ENCODE measurements around the gene TMEM214. TPM values are rescaled to one million over a fixed set of nuclear protein-coding genes. Genes with fewer than 3 reads are reported as not detected.

Gene TMEM214
- polyA plus RNA-seq, 1 donor from 2014 or later, result 10.3 TPM

- no peak overlapping the region for H2AFZ ChIP-seq (ENCODE audit: low read depth, low read length)
- no peaks in the 10 kb centered on the region for H4K20me1 ChIP-seq (ENCODE audit: insufficient read depth)
Observed at GRCh38 chr2:26985807-26986206, 47.0 kb upstream of the TMEM214 start.

GRCh38 chr2:26986576-26986975 is 46.2 kb upstream of the TMEM214 start:
- Histone ChIP-seq H3K9me3 (ENCODE audit: low read length) (no peaks in the 10 kb centered on the region), H3K27me3 (ENCODE audit: insufficient read depth, low read depth, low read length) (no peaks in the 10 kb centered on the region), H3K9ac (ENCODE audit: low read length) (no peak overlapping the region), H3F3A (ENCODE audit: insufficient read depth, low read length, poor library complexity, severe bottlenecking) (no peaks in the 10 kb centered on the region), H2AFZ (ENCODE audit: low read depth, low read length) (no peak overlapping the region), H3K4me2 (ENCODE audit: low read length) (no peak overlapping the region), H3K36me3 (ENCODE audit: insufficient read depth, low read length) (peaks cover 10% of the 10 kb centered on the region), H3K9me2 (ENCODE audit: insufficient read depth, low read length) (no peaks in the 10 kb centered on the region), H3K27ac (ENCODE audit: low read length) (no peak overlapping the region), H3K4me3 (ENCODE audit: low read length) (no peak overlapping the region), H3K79me2 (replicated peaks; ENCODE audit: insufficient read depth, low read length) (peaks cover 17% of the 10 kb centered on the region), H4K20me1 (ENCODE audit: insufficient read depth) (no peaks in the 10 kb centered on the region)
- TF ChIP-seq TAF1 (IDR thresholded peaks at IDR 0.05; ENCODE audit: low read depth) (no peak), SMC3 (conservative IDR thresholded peaks at IDR 0.05; ENCODE audit: poor library complexity) (no peak)

More at GRCh38 chr2:26985807-26986206, 47.0 kb upstream of the TMEM214 start:
- no peak overlapping the region for H3K4me2 ChIP-seq (ENCODE audit: low read length)
- H3K36me3 ChIP-seq (ENCODE audit: insufficient read depth, low read length), result peaks cover 7% of the 10 kb centered on the region
- H3K9ac ChIP-seq (ENCODE audit: low read length), result no peak overlapping the region
- no peaks in the 10 kb centered on the region for H3K9me3 ChIP-seq (ENCODE audit: low read length)
- no peak overlapping the region for H3K27ac ChIP-seq (ENCODE audit: low read length)
- no peaks in the 10 kb centered on the region for H3F3A ChIP-seq (ENCODE audit: insufficient read depth, low read length, poor library complexity, severe bottlenecking)
- H3K4me3 ChIP-seq (ENCODE audit: low read length), result no peak overlapping the region
- no peaks in the 10 kb centered on the region for H3K27me3 ChIP-seq (ENCODE audit: insufficient read depth, low read depth, low read length)
- TF ChIP-seq RAD21 (conservative IDR thresholded peaks at IDR 0.05) (no peak), TAF1 (IDR thresholded peaks at IDR 0.05; ENCODE audit: low read depth) (no peak), EZH2 (IDR thresholded peaks at IDR 0.05; ENCODE audit: borderline replicate concordance, insufficient read depth, low read length, poor library complexity, severe bottlenecking) (no peak), MXI1 (conservative IDR thresholded peaks at IDR 0.05; ENCODE audit: poor library complexity, severe bottlenecking) (no peak), CTCF (IDR thresholded peaks at IDR 0.05; ENCODE audit: poor library complexity, severe bottlenecking) (no peak), POLR2AphosphoS5 (IDR thresholded peaks at IDR 0.05) (no peak)
- TF ChIP-seq, protein P1, sequence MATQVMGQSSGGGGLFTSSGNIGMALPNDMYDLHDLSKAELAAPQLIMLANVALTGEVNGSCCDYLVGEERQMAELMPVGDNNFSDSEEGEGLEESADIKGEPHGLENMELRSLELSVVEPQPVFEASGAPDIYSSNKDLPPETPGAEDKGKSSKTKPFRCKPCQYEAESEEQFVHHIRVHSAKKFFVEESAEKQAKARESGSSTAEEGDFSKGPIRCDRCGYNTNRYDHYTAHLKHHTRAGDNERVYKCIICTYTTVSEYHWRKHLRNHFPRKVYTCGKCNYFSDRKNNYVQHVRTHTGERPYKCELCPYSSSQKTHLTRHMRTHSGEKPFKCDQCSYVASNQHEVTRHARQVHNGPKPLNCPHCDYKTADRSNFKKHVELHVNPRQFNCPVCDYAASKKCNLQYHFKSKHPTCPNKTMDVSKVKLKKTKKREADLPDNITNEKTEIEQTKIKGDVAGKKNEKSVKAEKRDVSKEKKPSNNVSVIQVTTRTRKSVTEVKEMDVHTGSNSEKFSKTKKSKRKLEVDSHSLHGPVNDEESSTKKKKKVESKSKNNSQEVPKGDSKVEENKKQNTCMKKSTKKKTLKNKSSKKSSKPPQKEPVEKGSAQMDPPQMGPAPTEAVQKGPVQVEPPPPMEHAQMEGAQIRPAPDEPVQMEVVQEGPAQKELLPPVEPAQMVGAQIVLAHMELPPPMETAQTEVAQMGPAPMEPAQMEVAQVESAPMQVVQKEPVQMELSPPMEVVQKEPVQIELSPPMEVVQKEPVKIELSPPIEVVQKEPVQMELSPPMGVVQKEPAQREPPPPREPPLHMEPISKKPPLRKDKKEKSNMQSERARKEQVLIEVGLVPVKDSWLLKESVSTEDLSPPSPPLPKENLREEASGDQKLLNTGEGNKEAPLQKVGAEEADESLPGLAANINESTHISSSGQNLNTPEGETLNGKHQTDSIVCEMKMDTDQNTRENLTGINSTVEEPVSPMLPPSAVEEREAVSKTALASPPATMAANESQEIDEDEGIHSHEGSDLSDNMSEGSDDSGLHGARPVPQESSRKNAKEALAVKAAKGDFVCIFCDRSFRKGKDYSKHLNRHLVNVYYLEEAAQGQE (IDR thresholded peaks at IDR 0.05; ENCODE audit: borderline replicate concordance), result no peak
- peaks cover 22% of the 10 kb centered on the region for H3K79me2 ChIP-seq (replicated peaks; ENCODE audit: insufficient read depth, low read length)
- H3K9me2 ChIP-seq (ENCODE audit: insufficient read depth, low read length), result no peaks in the 10 kb centered on the region
